Tibial nerve (tissue), 3 donors: ENCODE measurements around the gene ST3GAL4.

Experiments used
- CTCF ChIP-seq, 5 experiments: fragments of 200-600 bp in 3 of 5; fragments of 450-650 bp in 2 of 5; sonication (generic) in 3 of 5; IDR thresholded peaks; one replicate each; pipeline ENCODE4 v1.5.1; 2016 to 2019; ENCODE audit warnings: antibody characterized with exemption in 5 of 5, mild to moderate bottlenecking in 3 of 5, moderate library complexity in 2 of 5
- POLR2A ChIP-seq, 2 donors: fragments of 450-650 bp; IDR thresholded peaks; one replicate each; pipeline ENCODE4 v1.6.1; 2017; ENCODE audit warnings: antibody characterized with exemption in 2 of 2, mild to moderate bottlenecking in 2 of 2, moderate library complexity in 2 of 2

GRCh38 chr11:126403658-126404057 lies 48.2 kb downstream of the ST3GAL4 start:
- TF ChIP-seq CTCF (IDR thresholded peaks at IDR 0.05) = no peak
- no peak for TF ChIP-seq POLR2A (IDR thresholded peaks at IDR 0.05)
